B cell (primary cell): Measurements from ENCODE around the gene KRTAP2-3.

Experiments
- EZH2 ChIP-seq: IDR thresholded peaks from 2 replicates; pipeline ENCODE4 v1.6.1; 2012; ENCODE audit warnings: borderline replicate concordance, low read depth, mild to moderate bottlenecking, moderate library complexity, low read length; ENCODE audit not compliant: insufficient read depth, poor library complexity, severe bottlenecking
- TF ChIP-seq, protein P1 (sequence below): fragments of 200-600 bp; IDR thresholded peaks from one replicate; pipeline ENCODE4 v1.8.0; 2022; ENCODE audit warnings: antibody characterized with exemption, mild to moderate bottlenecking

DNA sequence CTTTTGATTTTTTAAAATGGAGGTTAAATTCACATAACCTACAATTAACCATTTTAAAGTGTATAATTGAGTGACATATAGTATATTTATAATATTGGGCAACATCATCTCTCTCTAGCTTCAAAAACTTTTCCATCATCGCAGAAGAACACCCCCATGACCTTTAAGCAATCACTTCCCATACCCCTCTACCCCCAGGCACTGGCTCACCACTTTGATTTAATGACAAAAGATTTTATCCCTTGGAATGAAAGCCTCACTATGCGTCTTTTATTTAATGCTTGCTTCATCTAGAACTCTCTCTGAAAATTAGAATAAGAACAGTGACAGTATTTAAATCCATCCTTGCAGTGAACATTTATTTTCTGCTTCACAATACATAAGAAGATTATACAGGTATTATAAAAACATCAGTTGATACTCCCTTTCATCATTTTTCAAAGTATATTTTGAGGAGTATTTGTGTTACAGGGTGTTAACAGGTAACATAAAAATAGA, 22.0 kb downstream of the KRTAP2-3 start:
- TF ChIP-seq, protein P1, sequence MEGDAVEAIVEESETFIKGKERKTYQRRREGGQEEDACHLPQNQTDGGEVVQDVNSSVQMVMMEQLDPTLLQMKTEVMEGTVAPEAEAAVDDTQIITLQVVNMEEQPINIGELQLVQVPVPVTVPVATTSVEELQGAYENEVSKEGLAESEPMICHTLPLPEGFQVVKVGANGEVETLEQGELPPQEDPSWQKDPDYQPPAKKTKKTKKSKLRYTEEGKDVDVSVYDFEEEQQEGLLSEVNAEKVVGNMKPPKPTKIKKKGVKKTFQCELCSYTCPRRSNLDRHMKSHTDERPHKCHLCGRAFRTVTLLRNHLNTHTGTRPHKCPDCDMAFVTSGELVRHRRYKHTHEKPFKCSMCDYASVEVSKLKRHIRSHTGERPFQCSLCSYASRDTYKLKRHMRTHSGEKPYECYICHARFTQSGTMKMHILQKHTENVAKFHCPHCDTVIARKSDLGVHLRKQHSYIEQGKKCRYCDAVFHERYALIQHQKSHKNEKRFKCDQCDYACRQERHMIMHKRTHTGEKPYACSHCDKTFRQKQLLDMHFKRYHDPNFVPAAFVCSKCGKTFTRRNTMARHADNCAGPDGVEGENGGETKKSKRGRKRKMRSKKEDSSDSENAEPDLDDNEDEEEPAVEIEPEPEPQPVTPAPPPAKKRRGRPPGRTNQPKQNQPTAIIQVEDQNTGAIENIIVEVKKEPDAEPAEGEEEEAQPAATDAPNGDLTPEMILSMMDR, result no peak
- no peak for TF ChIP-seq EZH2
